ENCODE data around the gene VAMP8.

- TF ChIP-seq EZH2 (IDR thresholded peaks at IDR 0.05; ENCODE audit: low read depth, low read length, severe bottlenecking) (no peak), ASH2L (IDR thresholded peaks at IDR 0.05; ENCODE audit: low read length) (no peak), CTCF (IDR thresholded peaks at IDR 0.05; ENCODE audit: control extremely low read depth in 1 of 3, insufficient read depth in 1 of 3, low read depth in 1 of 3, low read length in 3 of 3) (no peak), ZNF274 (IDR thresholded peaks at IDR 0.05; ENCODE audit: borderline replicate concordance, extremely low read depth, low read length) (no peak), CHD2 (IDR thresholded peaks at IDR 0.05; ENCODE audit: low read length) (no peak), RXRA (IDR thresholded peaks at IDR 0.05; ENCODE audit: insufficient read depth, low read depth, low read length) (no peak), RAD21 (IDR thresholded peaks at IDR 0.05 in 1 of 2, conservative IDR thresholded peaks at IDR 0.05 in 1 of 2; ENCODE audit: low read depth in 2 of 2, low read length in 2 of 2) (no peak), POLR2A (IDR thresholded peaks at IDR 0.05; ENCODE audit: control extremely low read depth in 1 of 2, low read depth in 2 of 2, low read length in 2 of 2) (no peak), CREB1 (IDR thresholded peaks at IDR 0.05) (no peak)
Measured at GRCh38 chr2:85550486-85550885, 26.9 kb upstream of the VAMP8 start.

Measured in H1 (cell line).